ENCODE data around the gene GOLGA6L2.
"Not testable (repeated sequence)": the region's sequence is repeated elsewhere in the genome, so short reads cannot be mapped to it uniquely, and the experiment has no call there.

Gene GOLGA6L2

GRCh38 chr15:23447107-23447500 is at the start of gene GOLGA6L2:
Gene GOLGA6L2, minus strand, starts transcription at chr15:23447243. Its CDS starts 62 bp downstream, at chr15:23447181.
- DNase-seq (ENCODE audit: low spot score), result no peak

GRCh38 chr15:23484870-23485269 is 37.8 kb upstream of the GOLGA6L2 start:
- no peak for DNase-seq (ENCODE audit: low spot score)

- DNase-seq (ENCODE audit: low spot score), result no peak
Observed at GRCh38 chr15:23483821-23484299, 36.8 kb upstream of the GOLGA6L2 start.

GRCh38 chr15:23482764-23483489 is 35.9 kb upstream of the GOLGA6L2 start:
- DNase-seq (ENCODE audit: low spot score), result no peak

- DNase-seq (ENCODE audit: low spot score), result no peak
Observed at GRCh38 chr15:23482228-23482627, 35.2 kb upstream of the GOLGA6L2 start.

- DNase-seq (ENCODE audit: low spot score), result no peak
Observed at GRCh38 chr15:23477920-23478319, 30.9 kb upstream of the GOLGA6L2 start.

- DNase-seq (ENCODE audit: low spot score), result no peak
Observed at GRCh38 chr15:23472678-23473077, 25.6 kb upstream of the GOLGA6L2 start.

- no peak for DNase-seq (ENCODE audit: low spot score)
Observed at GRCh38 chr15:23472033-23472432, 25.0 kb upstream of the GOLGA6L2 start.

GRCh38 chr15:23467110-23467600 is 20.1 kb upstream of the GOLGA6L2 start:
- DNase-seq (ENCODE audit: low spot score), result peak; percentile 28

GRCh38 chr15:23457890-23458289 is 10.8 kb upstream of the GOLGA6L2 start:
- no peak for DNase-seq (ENCODE audit: low spot score)

GRCh38 chr15:23446215-23447106 is 582 bp downstream of the GOLGA6L2 start:
- no peak for DNase-seq (ENCODE audit: low spot score)

GRCh38 chr15:23444269-23444668 is 2.8 kb downstream of the GOLGA6L2 start:
- DNase-seq (ENCODE audit: low spot score), result no peak

- DNase-seq (ENCODE audit: low spot score), result no peak
Observed at GRCh38 chr15:23441204-23441603, 5.8 kb downstream of the GOLGA6L2 start.

- DNase-seq (ENCODE audit: low spot score), result no peak
Observed at GRCh38 chr15:23440596-23440995, 6.4 kb downstream of the GOLGA6L2 start.

- DNase-seq (ENCODE audit: low spot score), result no peak
Observed at GRCh38 chr15:23439513-23439912, 7.5 kb downstream of the GOLGA6L2 start.

- DNase-seq (ENCODE audit: low spot score), result no peak
Observed at GRCh38 chr15:23438816-23439466, 8.1 kb downstream of the GOLGA6L2 start.

GRCh38 chr15:23437673-23438072 is 9.4 kb downstream of the GOLGA6L2 start:
- DNase-seq (ENCODE audit: low spot score), result no peak

GRCh38 chr15:23437146-23437545 is 9.9 kb downstream of the GOLGA6L2 start:
- no peak for DNase-seq (ENCODE audit: low spot score)

GRCh38 chr15:23436421-23436820 is 10.6 kb downstream of the GOLGA6L2 start:
- no peak for DNase-seq (ENCODE audit: low spot score)

- DNase-seq (ENCODE audit: low spot score), result not testable (repeated sequence)
Observed at GRCh38 chr15:23434699-23435098, 12.3 kb downstream of the GOLGA6L2 start.

- DNase-seq (ENCODE audit: low spot score), result not testable (repeated sequence)
Observed at GRCh38 chr15:23425327-23425726, 21.7 kb downstream of the GOLGA6L2 start.

Data from hepatic stellate cell (primary cell).